Naive thymus-derived CD8-positive, alpha-beta T cell (primary cell): Measurements from ENCODE around the gene INSL3. TPM values are rescaled to one million over a fixed set of nuclear protein-coding genes. Genes with fewer than 3 reads are reported as not detected.

Experiments
- ATAC-seq, 2 donors: fragments of 150-1000 bp; cut with Tn5 transposase in 1 of 2; sonication (Bioruptor Pico), chemical (Tn5 transposase) in 1 of 2; 1 replicate in 1 of 2; 2 replicates in 1 of 2; pipeline ENCODE4 v1.10.0; 2021; ENCODE audit warnings: mild to moderate bottlenecking in 2 of 2, moderate library complexity in 2 of 2
- POLR2A ChIA-PET: fragments of 350-600 bp; sonication (Branson Sonifier 250); formaldehyde crosslinking; loops from one replicate; lab custom pipeline; 2021; ENCODE audit warnings: antibody characterized with exemption; lab: Charles Lee
- DNase-seq, 10 donors: peaks; one replicate each; pipeline versions ENCODE4 v3.0.0 to v3.0.0-alpha.2; 2020 to 2022
- H3K27ac Mint-ChIP-seq, 10 donors: one replicate each; pipeline ENCODE4 v1.8.0; 2020 to 2022; ENCODE audit warnings: mild to moderate bottlenecking in 10 of 10, mixed read lengths in 10 of 10, moderate library complexity in 4 of 10, inconsistent platforms in 1 of 10
- H3K27me3 Mint-ChIP-seq, 5 donors: one replicate each; pipeline ENCODE4 v1.8.0; 2021 to 2022; ENCODE audit warnings: mixed read lengths in 5 of 5
- H3K36me3 Mint-ChIP-seq, 3 donors: one replicate each; pipeline ENCODE4 v1.8.0; 2020 to 2022; ENCODE audit warnings: mixed read lengths in 3 of 3, mild to moderate bottlenecking in 2 of 3, inconsistent platforms in 1 of 3
- H3K4me1 Mint-ChIP-seq, 4 donors: one replicate each; pipeline ENCODE4 v1.8.0; 2021 to 2022; ENCODE audit warnings: mixed read lengths in 4 of 4
- H3K4me3 Mint-ChIP-seq, 10 donors: one replicate each; pipeline ENCODE4 v1.8.0; 2020 to 2022; ENCODE audit warnings: mild to moderate bottlenecking in 10 of 10, mixed read lengths in 10 of 10, moderate library complexity in 6 of 10, inconsistent platforms in 1 of 10
- H3K9me3 Mint-ChIP-seq, 9 donors: one replicate each; pipeline ENCODE4 v1.8.0; 2020 to 2022; ENCODE audit warnings: mixed read lengths in 9 of 9, mild to moderate bottlenecking in 3 of 9, inconsistent platforms in 1 of 9, moderate library complexity in 1 of 9
- polyA plus RNA-seq, 3 donors: library from polyadenylated mRNA; unstranded; fragments of 300-500 nt; fragmentation: Illumina TruSeq; gene quantifications; one replicate each; pipeline ENCODE4 v1.2.3, GENCODE V29; 2021
- total RNA-seq, 8 experiments: library from RNA in 2 of 8; stranded (reverse) in 2 of 8; gene quantifications; one replicate each; pipeline ENCODE4 v1.2.3 and lab custom pipeline; 2021 to 2026

INSL3 gene
- total and polyA plus RNA-seq, 5 experiments from 2014 or later, result 0.97 to 3.6 (median 2.7) TPM

- DNase-seq (no peak), ATAC-seq (no peak)
- peak overlapping the region in 1 of 10 donors; percentile 51 for H3K27ac Mint-ChIP-seq
- no peaks in the 10 kb centered on the region for H3K27me3 Mint-ChIP-seq
- peak overlapping the region in 1 of 10 donors; percentile 20 for H3K4me3 Mint-ChIP-seq
- peaks cover 10 to 23% (median 16%) of the 10 kb centered on the region in 4 donors for H3K4me1 Mint-ChIP-seq
- peaks cover 6 to 82% (median 29%) of the 10 kb centered on the region in 3 donors for H3K36me3 Mint-ChIP-seq
- POLR2A ChIA-PET, result interaction anchor here (0.5 to 2.7 kb wide), 3 partner anchors 15 to 184 kb away, joined by 4 to 10 read pairs (median 6); partner anchors contain the start of gene JAK3
- no peaks in the 10 kb centered on the region for H3K9me3 Mint-ChIP-seq
These were observed 10.1 kb upstream of the INSL3 start for GRCh38 chr19:17831419-17831888.

- DNase-seq (peak in 8 of 10 donors; percentile 8 to 55 (median 44)), ATAC-seq (peak; percentile 58 to 81)
- no peaks in the 10 kb centered on the region for H3K27me3 Mint-ChIP-seq
- H3K36me3 Mint-ChIP-seq, result peaks cover 6 to 78% (median 24%) of the 10 kb centered on the region in 3 donors
- no peaks in the 10 kb centered on the region for H3K9me3 Mint-ChIP-seq
- peak overlapping the region in 6 of 10 donors; percentile 51 to 91 (median 70) for H3K27ac Mint-ChIP-seq
- H3K4me1 Mint-ChIP-seq, result peaks cover 9 to 18% (median 14%) of the 10 kb centered on the region in 4 donors
- no peak overlapping the region for H3K4me3 Mint-ChIP-seq
- POLR2A ChIA-PET, result interaction anchor here (0.5 to 2.7 kb wide), 3 partner anchors 16 to 185 kb away, joined by 4 to 10 read pairs (median 6); partner anchors contain the start of gene JAK3
These were observed 9.5 kb upstream of the INSL3 start for GRCh38 chr19:17830567-17831418.

- ATAC-seq, result no peak
- H3K4me1 Mint-ChIP-seq, result peaks cover 3 to 13% (median 7%) of the 10 kb centered on the region in 4 donors
- POLR2A ChIA-PET, result interaction anchor here (2.7 kb wide), 1 partner anchor 17 kb away, joined by 10 read pairs; the partner anchor contains the start of gene JAK3
- no peaks in the 10 kb centered on the region for H3K9me3 Mint-ChIP-seq
- H3K36me3 Mint-ChIP-seq, result peaks cover 0 to 78% (median 20%) of the 10 kb centered on the region in 3 donors
- no peaks in the 10 kb centered on the region for H3K27me3 Mint-ChIP-seq
- H3K4me3 Mint-ChIP-seq, result no peak overlapping the region
- DNase-seq, result no peak
- H3K27ac Mint-ChIP-seq, result peak overlapping the region in 7 of 10 donors; percentile 53 to 91 (median 74)
These were observed 8.7 kb upstream of the INSL3 start for GRCh38 chr19:17829855-17830566.

GRCh38 chr19:17826508-17827056, 5.3 kb upstream of the INSL3 start:
- Mint-ChIP-seq H3K36me3 (peaks cover 0 to 53% (median 11%) of the 10 kb centered on the region in 3 donors), H3K27ac (no peak overlapping the region), H3K4me3 (no peak overlapping the region), H3K9me3 (no peaks in the 10 kb centered on the region), H3K4me1 (peaks cover 4 to 12% (median 8%) of the 10 kb centered on the region in 4 donors), H3K27me3 (no peaks in the 10 kb centered on the region)
- DNase-seq (no peak), ATAC-seq (no peak)
- POLR2A ChIA-PET, result interaction anchor here (0.6 to 1.1 kb wide), 3 partner anchors 8 to 41 kb away, joined by 3 read pairs; no protein-coding TSS in a partner anchor

GRCh38 chr19:17824339-17824738, 3.0 kb upstream of the INSL3 start:
- POLR2A ChIA-PET, result interaction anchor here (1.1 kb wide), 1 partner anchor 22 kb away, joined by 3 read pairs; no protein-coding TSS in a partner anchor
- Mint-ChIP-seq H3K9me3 (no peaks in the 10 kb centered on the region), H3K27ac (peak overlapping the region in 6 of 10 donors; percentile 53 to 82 (median 76)), H3K4me1 (peaks cover 2 to 10% (median 4%) of the 10 kb centered on the region in 4 donors), H3K36me3 (peaks cover 0 to 34% (median 3%) of the 10 kb centered on the region in 3 donors), H3K4me3 (no peak overlapping the region), H3K27me3 (no peaks in the 10 kb centered on the region)
- DNase-seq, result no peak
- ATAC-seq, result no peak

GRCh38 chr19:17817668-17818363, 3.5 kb downstream of the INSL3 start:
- Mint-ChIP-seq H3K4me1 (peaks cover 0 to 2% (median 0%) of the 10 kb centered on the region in 4 donors), H3K27ac (no peak overlapping the region), H3K36me3 (peaks cover 0 to 5% (median 4%) of the 10 kb centered on the region in 3 donors), H3K27me3 (no peaks in the 10 kb centered on the region), H3K4me3 (no peak overlapping the region), H3K9me3 (no peaks in the 10 kb centered on the region)
- no peak for DNase-seq
- ATAC-seq, result no peak
- POLR2A ChIA-PET, result interaction anchor here (0.7 to 1.5 kb wide), 2 partner anchors 9 to 69 kb away, joined by 3 to 6 read pairs; no protein-coding TSS in a partner anchor

GRCh38 chr19:17812099-17812498, 9.2 kb downstream of the INSL3 start:
- Mint-ChIP-seq H3K4me3 (no peak overlapping the region), H3K9me3 (no peaks in the 10 kb centered on the region), H3K27ac (peak overlapping the region in 2 of 10 donors; percentile 5 to 32), H3K27me3 (no peaks in the 10 kb centered on the region), H3K4me1 (peaks cover 2 to 18% (median 9%) of the 10 kb centered on the region in 4 donors), H3K36me3 (peaks cover 0 to 5% (median 4%) of the 10 kb centered on the region in 3 donors)
- POLR2A ChIA-PET, result no interaction called here
- DNase-seq (no peak), ATAC-seq (no peak)

- H3K36me3 Mint-ChIP-seq, result peaks cover 0 to 5% (median 4%) of the 10 kb centered on the region in 3 donors
- H3K4me1 Mint-ChIP-seq, result peaks cover 2 to 19% (median 11%) of the 10 kb centered on the region in 4 donors
- POLR2A ChIA-PET, result no interaction called here
- DNase-seq, result no peak
- no peak for ATAC-seq
- no peak overlapping the region for H3K27ac Mint-ChIP-seq
- no peak overlapping the region for H3K4me3 Mint-ChIP-seq
- H3K27me3 Mint-ChIP-seq, result no peaks in the 10 kb centered on the region
- H3K9me3 Mint-ChIP-seq, result no peaks in the 10 kb centered on the region
These were observed 9.6 kb downstream of the INSL3 start for GRCh38 chr19:17811681-17812080.

GRCh38 chr19:17811103-17811502, 10.2 kb downstream of the INSL3 start:
- Mint-ChIP-seq H3K4me1 (peaks cover 2 to 25% (median 13%) of the 10 kb centered on the region in 4 donors), H3K9me3 (no peaks in the 10 kb centered on the region), H3K4me3 (no peak overlapping the region), H3K27me3 (no peaks in the 10 kb centered on the region), H3K36me3 (peaks cover 0 to under 1% (median 0%) of the 10 kb centered on the region in 3 donors), H3K27ac (peak overlapping the region in 1 of 10 donors; percentile 47)
- POLR2A ChIA-PET, result no interaction called here
- ATAC-seq (no peak), DNase-seq (no peak)

GRCh38 chr19:17807731-17808316, 13.5 kb downstream of the INSL3 start:
- Mint-ChIP-seq H3K27ac (peak overlapping the region; percentile 25 to 94 (median 60)), H3K9me3 (no peaks in the 10 kb centered on the region), H3K4me3 (peak overlapping the region; percentile 73 to 95 (median 83)), H3K36me3 (no peaks in the 10 kb centered on the region), H3K4me1 (peaks cover 18 to 50% (median 39%) of the 10 kb centered on the region in 4 donors), H3K27me3 (no peaks in the 10 kb centered on the region)
- POLR2A ChIA-PET, result interaction anchor here (1.3 kb wide), 1 partner anchor 44 kb away, joined by 3 read pairs; no protein-coding TSS in a partner anchor
- peak; percentile 86 to 91 for ATAC-seq
- DNase-seq, result peak in 7 of 10 donors; percentile 20 to 73 (median 32)

- DNase-seq, result no peak
- ATAC-seq, result no peak
- POLR2A ChIA-PET, result interaction anchor here (0.6 to 0.8 kb wide), 3 partner anchors 32 to 87 kb away, joined by 3 to 4 read pairs (median 3); no protein-coding TSS in a partner anchor
These were observed 14.4 kb downstream of the INSL3 start for GRCh38 chr19:17806945-17807344.

More at GRCh38 chr19:17806945-17807344, 14.4 kb downstream of the INSL3 start:
- Mint-ChIP-seq H3K4me1 (peaks cover 23 to 56% (median 44%) of the 10 kb centered on the region in 4 donors), H3K27me3 (no peaks in the 10 kb centered on the region), H3K27ac (peak overlapping the region in 1 of 10 donors; percentile 24), H3K4me3 (peak overlapping the region; percentile 18 to 81 (median 60)), H3K9me3 (no peaks in the 10 kb centered on the region), H3K36me3 (no peaks in the 10 kb centered on the region)
